ENCODE data around the gene KCNIP4. TPM values are rescaled to one million over a fixed set of nuclear protein-coding genes. Genes with fewer than 3 reads are reported as not detected.
A peak's percentile ranks its signal among the peaks of the same experiment; 100 is the strongest.

KCNIP4 gene
- total and polyA plus RNA-seq, 8 donors: 0.05 TPM; not detected in 7

- H3K27ac ChIP-seq: no peak overlapping the region
- TF ChIP-seq CTCF (IDR thresholded peaks at IDR 0.05): no peak
- DNase-seq: no peak
- no peaks in the 10 kb centered on the region for H3K4me1 ChIP-seq
- no peaks in the 10 kb centered on the region for H3K27me3 ChIP-seq
- H3K36me3 ChIP-seq: no peaks in the 10 kb centered on the region
- no peak for FAIRE-seq
- intact Hi-C loops (cut with DNase I): no loop called here
- WGBS, 2 donors: 30 to 56% methylated on average over 3 of the region's 3 CpGs
- ATAC-seq: no peak
- no peak overlapping the region for H3K4me3 ChIP-seq
- H3K9me3 ChIP-seq: no peaks in the 10 kb centered on the region
Measured at GRCh38 chr4:20883677-20884076, 1064.9 kb downstream of the KCNIP4 start.

GRCh38 chr4:20883231-20883630, 1065.3 kb downstream of the KCNIP4 start:
- Histone ChIP-seq H3K4me3 (no peak overlapping the region), H3K36me3 (no peaks in the 10 kb centered on the region), H3K4me1 (no peaks in the 10 kb centered on the region), H3K27me3 (no peaks in the 10 kb centered on the region), H3K27ac (no peak overlapping the region), H3K9me3 (no peaks in the 10 kb centered on the region)
- TF ChIP-seq CTCF (IDR thresholded peaks at IDR 0.05): no peak
- DNase-seq (no peak), ATAC-seq (peak in 1 of 4 donors; percentile 66), FAIRE-seq (no peak)
- 17% methylated on average over 5 of the region's 5 CpGs for WGBS, 2 donors
- intact Hi-C loops (cut with DNase I): no loop called here

- TF ChIP-seq CTCF (IDR thresholded peaks at IDR 0.05): no peak
- no peak for ATAC-seq
- Histone ChIP-seq H3K9me3 (no peaks in the 10 kb centered on the region), H3K27ac (no peak overlapping the region), H3K36me3 (no peaks in the 10 kb centered on the region), H3K4me1 (no peaks in the 10 kb centered on the region), H3K27me3 (no peaks in the 10 kb centered on the region), H3K4me3 (no peak overlapping the region)
- 24 to 33% methylated on average over 11 of the region's 11 CpGs for WGBS, 2 donors
- intact Hi-C loops (cut with DNase I): no loop called here
- DNase-seq: no peak
- FAIRE-seq: no peak
Measured at GRCh38 chr4:20882500-20882899, 1066.1 kb downstream of the KCNIP4 start.

- H3K4me1 ChIP-seq: no peaks in the 10 kb centered on the region
- H3K9me3 ChIP-seq: no peaks in the 10 kb centered on the region
- DNase-seq (no peak), ATAC-seq (no peak), FAIRE-seq (no peak)
- H3K4me3 ChIP-seq: no peak overlapping the region
- WGBS, 2 donors: 50 to 64% methylated on average over 2 of the region's 2 CpGs
- no peak overlapping the region for H3K27ac ChIP-seq
- no peaks in the 10 kb centered on the region for H3K36me3 ChIP-seq
- H3K27me3 ChIP-seq: no peaks in the 10 kb centered on the region
- intact Hi-C loops (cut with DNase I): no loop called here
- TF ChIP-seq CTCF (IDR thresholded peaks at IDR 0.05): no peak
Measured at GRCh38 chr4:20881658-20882057, 1066.9 kb downstream of the KCNIP4 start.

- FAIRE-seq (no peak), DNase-seq (no peak), ATAC-seq (no peak)
- Histone ChIP-seq H3K4me1 (no peaks in the 10 kb centered on the region), H3K9me3 (no peaks in the 10 kb centered on the region), H3K27me3 (no peaks in the 10 kb centered on the region), H3K36me3 (no peaks in the 10 kb centered on the region), H3K4me3 (no peak overlapping the region), H3K27ac (no peak overlapping the region)
- intact Hi-C loops (cut with DNase I): no loop called here
- no peak for TF ChIP-seq CTCF (IDR thresholded peaks at IDR 0.05)
- WGBS, 2 donors: 53 to 66% methylated on average over 5 of the region's 5 CpGs
Measured at GRCh38 chr4:20878806-20879205, 1069.8 kb downstream of the KCNIP4 start.

All from pancreas (tissue), 10 donors.